Activated T-cell treated with anti-CD3 and anti-CD28 coated beads, Interleukin-2, amount 50 U/mL, for 24 hours (primary cell): ENCODE results near the gene SLX4IP.
A peak's percentile ranks its signal among the peaks of the same experiment; 100 is the strongest.

ENCODE experiments used
- DNase-seq: peaks from one replicate; pipeline ENCODE4 v3.0.0-alpha.2; 2020
- H3K27ac Mint-ChIP-seq: 2 replicates; pipeline ENCODE4 v1.8.0; 2020; ENCODE audit warnings: mild to moderate bottlenecking, mixed read lengths
- H3K27me3 Mint-ChIP-seq: 2 replicates; pipeline ENCODE4 v1.8.0; 2020; ENCODE audit warnings: mixed read lengths
- H3K36me3 Mint-ChIP-seq: 2 replicates; pipeline ENCODE4 v1.8.0; 2020; ENCODE audit warnings: low read depth, mixed read lengths
- H3K4me1 Mint-ChIP-seq: 2 replicates; pipeline ENCODE4 v1.8.0; 2020; ENCODE audit warnings: low read depth, mixed read lengths
- H3K4me3 Mint-ChIP-seq: 2 replicates; pipeline ENCODE4 v1.8.0; 2020; ENCODE audit warnings: mild to moderate bottlenecking, moderate library complexity, mixed read lengths
- H3K9me3 Mint-ChIP-seq: 2 replicates; pipeline ENCODE4 v1.8.0; 2020; ENCODE audit warnings: mixed read lengths

The SLX4IP gene

DNA sequence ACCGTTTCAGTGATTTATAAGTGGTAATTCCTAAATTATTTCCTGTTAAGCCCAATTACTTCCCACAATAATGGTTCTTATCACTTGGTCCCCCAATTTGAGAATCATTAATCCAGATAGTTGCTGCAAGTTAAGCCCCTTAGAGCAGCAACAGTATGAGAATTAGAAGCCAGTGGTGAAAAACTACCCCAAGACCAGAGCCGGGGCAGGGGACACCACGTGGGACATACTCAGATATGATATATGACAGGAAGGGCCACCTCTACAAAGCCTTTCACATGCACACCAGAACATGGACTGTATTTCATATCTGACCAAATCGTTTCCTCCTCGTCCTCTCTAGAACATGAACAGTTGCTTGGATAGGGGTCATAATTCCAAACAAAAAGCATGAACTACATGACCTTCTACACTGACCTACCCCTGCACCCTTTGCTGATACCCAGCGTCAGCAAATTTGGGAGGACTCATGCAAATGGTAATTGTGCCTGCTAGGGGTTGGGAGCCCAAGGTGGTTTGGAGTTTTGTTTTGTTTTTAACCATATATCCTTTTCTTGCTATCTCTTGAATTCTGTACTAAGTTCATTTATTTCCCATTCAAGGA lies 234.8 kb downstream of the SLX4IP start:
- H3K4me3 Mint-ChIP-seq = no peak overlapping the region
- H3K4me1 Mint-ChIP-seq = peaks cover 25% of the 10 kb centered on the region
- H3K27ac Mint-ChIP-seq = no peak overlapping the region
- DNase-seq = no peak
- H3K36me3 Mint-ChIP-seq = no peaks in the 10 kb centered on the region
- peaks cover 77% of the 10 kb centered on the region for H3K27me3 Mint-ChIP-seq
- no peaks in the 10 kb centered on the region for H3K9me3 Mint-ChIP-seq

- H3K4me3 Mint-ChIP-seq = no peak overlapping the region
- no peaks in the 10 kb centered on the region for H3K9me3 Mint-ChIP-seq
- no peaks in the 10 kb centered on the region for H3K36me3 Mint-ChIP-seq
- no peak for DNase-seq
- H3K27ac Mint-ChIP-seq = no peak overlapping the region
- H3K4me1 Mint-ChIP-seq = peaks cover 28% of the 10 kb centered on the region
- peaks cover 77% of the 10 kb centered on the region for H3K27me3 Mint-ChIP-seq
Observed at GRCh38 chr20:10670501-10671220, 235.6 kb downstream of the SLX4IP start.

- Mint-ChIP-seq H3K9me3 (no peaks in the 10 kb centered on the region), H3K36me3 (no peaks in the 10 kb centered on the region), H3K4me1 (peaks cover 28% of the 10 kb centered on the region), H3K27ac (no peak overlapping the region), H3K4me3 (peak overlapping the region; percentile 25), H3K27me3 (peaks cover 78% of the 10 kb centered on the region)
- peak; percentile 44 for DNase-seq
Observed at GRCh38 chr20:10671221-10671918, 236.3 kb downstream of the SLX4IP start.

- Mint-ChIP-seq H3K27ac (peak overlapping the region; percentile 79), H3K27me3 (peaks cover 85% of the 10 kb centered on the region), H3K4me3 (peak overlapping the region; percentile 75), H3K4me1 (peaks cover 28% of the 10 kb centered on the region), H3K36me3 (no peaks in the 10 kb centered on the region), H3K9me3 (no peaks in the 10 kb centered on the region)
- peak; percentile 34 for DNase-seq
Observed at GRCh38 chr20:10671919-10672623, 237.0 kb downstream of the SLX4IP start.

GRCh38 chr20:10672624-10673127 lies 237.6 kb downstream of the SLX4IP start:
- Mint-ChIP-seq H3K27me3 (peaks cover 83% of the 10 kb centered on the region), H3K36me3 (no peaks in the 10 kb centered on the region), H3K9me3 (no peaks in the 10 kb centered on the region), H3K4me3 (peak overlapping the region; percentile 75), H3K27ac (peak overlapping the region; percentile 79), H3K4me1 (peaks cover 28% of the 10 kb centered on the region)
- DNase-seq = peak; percentile 66

- Mint-ChIP-seq H3K36me3 (no peaks in the 10 kb centered on the region), H3K27me3 (peaks cover 80% of the 10 kb centered on the region), H3K4me1 (peaks cover 28% of the 10 kb centered on the region), H3K4me3 (peak overlapping the region; percentile 76), H3K9me3 (no peaks in the 10 kb centered on the region), H3K27ac (peak overlapping the region; percentile 79)
- DNase-seq = peak; percentile 47
Observed at GRCh38 chr20:10673176-10673841, 238.2 kb downstream of the SLX4IP start.

DNA sequence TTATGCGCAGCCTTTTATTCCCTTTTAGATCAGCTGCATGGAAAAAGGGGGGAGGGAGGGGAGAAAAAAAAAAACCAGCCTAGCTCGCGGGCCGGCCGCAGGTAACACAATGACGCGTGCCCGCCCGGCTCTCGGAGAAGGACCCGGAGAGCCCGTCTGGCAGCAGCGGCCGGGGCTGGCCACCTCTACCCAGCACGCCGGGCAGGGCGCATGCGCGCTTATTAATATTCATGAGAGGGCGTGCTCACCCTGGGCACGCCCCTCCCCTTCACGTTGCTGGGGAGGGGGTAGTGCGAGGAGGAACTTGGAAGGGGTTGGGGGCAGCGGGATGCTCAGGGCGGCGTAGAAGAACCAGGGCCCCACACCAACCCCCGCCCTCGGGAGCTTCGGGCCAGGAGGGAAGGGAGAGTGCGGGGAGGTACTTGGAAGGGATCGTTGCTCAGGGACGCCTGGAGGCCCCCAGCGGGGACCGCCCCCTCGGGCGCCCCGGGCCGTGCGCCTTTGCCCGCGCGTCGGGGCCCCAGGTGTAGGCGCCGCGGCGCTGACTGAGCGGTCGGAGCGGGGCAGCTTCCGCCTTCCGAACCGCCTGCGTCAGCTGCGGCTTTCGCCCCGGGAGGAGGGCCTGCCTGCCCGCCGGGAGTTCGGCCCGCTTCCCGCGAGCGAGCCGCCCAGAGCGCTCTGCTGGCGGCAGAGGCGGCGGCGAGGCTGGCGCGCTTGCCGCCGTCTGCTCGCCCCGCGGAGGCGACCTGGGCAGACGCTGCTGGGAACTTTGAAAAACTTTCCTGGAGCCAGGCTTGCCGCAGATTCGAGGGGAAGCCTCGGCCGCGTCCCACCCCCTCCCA lies 239.0 kb downstream of the SLX4IP start, which contains the start of gene JAG1:
Gene JAG1, minus strand, starts transcription at position 158 of the 842 bp plus-strand sequence. CDS start 469 bp downstream, outside the sequence.
- H3K27me3 Mint-ChIP-seq = peaks cover 81% of the 10 kb centered on the region
- H3K9me3 Mint-ChIP-seq = no peaks in the 10 kb centered on the region
- H3K4me1 Mint-ChIP-seq = peaks cover 28% of the 10 kb centered on the region
- H3K36me3 Mint-ChIP-seq = no peaks in the 10 kb centered on the region
- DNase-seq = peak; percentile 72
- peak within 1 kb of the TSS; percentile 76 for H3K4me3 Mint-ChIP-seq
- peak within 1 kb of the TSS; percentile 79 for H3K27ac Mint-ChIP-seq

DNA sequence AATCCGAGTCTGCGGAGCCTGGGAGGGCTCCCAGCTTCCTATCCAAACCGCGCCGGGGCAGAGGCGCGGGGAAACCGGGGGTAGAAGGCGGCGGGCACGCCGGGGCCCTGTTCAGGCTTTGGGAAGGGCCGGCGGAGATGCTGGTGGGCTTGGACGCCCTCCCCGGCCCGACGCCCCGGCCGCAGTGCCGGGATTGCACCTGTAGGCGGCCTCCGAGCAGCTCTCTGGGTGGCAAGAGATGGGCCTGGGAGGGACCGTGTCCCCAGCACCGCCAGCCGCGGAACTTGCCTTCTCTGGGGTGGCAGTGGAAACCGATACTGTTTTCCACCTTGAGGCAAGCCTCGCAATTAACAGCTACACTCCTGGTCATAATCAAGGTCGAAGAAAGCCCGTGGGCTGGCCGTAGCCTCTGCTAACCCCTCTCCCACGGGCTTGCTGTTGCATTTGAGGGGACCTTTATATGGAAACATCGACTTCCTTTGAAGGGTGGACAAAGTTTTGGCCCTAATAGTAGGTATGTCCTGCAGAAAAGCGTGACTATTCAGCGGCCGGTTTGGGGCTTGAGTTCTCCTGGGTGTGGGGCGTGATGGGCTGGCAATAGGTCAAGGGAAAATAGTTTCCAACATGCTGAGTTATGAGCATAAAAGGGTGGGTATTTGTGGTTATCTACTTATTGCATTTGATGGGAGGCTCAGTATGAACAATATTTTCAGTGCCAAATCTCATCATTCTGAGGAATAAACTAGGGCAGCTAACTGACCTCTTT lies 239.8 kb downstream of the SLX4IP start:
- Mint-ChIP-seq H3K4me1 (peaks cover 28% of the 10 kb centered on the region), H3K36me3 (no peaks in the 10 kb centered on the region), H3K4me3 (peak overlapping the region; percentile 53), H3K27me3 (peaks cover 74% of the 10 kb centered on the region), H3K27ac (peak overlapping the region; percentile 26), H3K9me3 (no peaks in the 10 kb centered on the region)
- peak; percentile 54 for DNase-seq

DNA sequence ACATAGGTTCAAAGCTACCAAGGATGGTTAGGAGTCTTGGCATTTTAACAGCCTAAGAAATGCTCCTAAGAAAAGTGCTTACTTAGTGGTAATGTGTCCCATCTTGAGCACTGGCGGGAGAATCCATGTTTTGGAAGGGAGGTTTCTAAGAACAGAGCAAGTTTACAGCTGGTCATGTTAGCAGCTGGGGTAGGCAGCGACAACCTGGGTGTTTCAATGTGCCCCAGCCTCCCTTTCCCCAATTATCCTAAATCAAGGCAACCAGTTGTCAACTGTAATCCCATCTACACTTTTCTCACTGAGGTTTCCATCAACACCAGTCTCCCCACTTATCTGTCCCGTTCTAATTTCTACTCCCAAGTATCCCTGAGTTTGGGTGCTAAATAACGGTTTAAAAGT lies 240.3 kb downstream of the SLX4IP start:
- peaks cover 72% of the 10 kb centered on the region for H3K27me3 Mint-ChIP-seq
- no peak overlapping the region for H3K27ac Mint-ChIP-seq
- H3K4me3 Mint-ChIP-seq = peak overlapping the region; percentile 53

DNA sequence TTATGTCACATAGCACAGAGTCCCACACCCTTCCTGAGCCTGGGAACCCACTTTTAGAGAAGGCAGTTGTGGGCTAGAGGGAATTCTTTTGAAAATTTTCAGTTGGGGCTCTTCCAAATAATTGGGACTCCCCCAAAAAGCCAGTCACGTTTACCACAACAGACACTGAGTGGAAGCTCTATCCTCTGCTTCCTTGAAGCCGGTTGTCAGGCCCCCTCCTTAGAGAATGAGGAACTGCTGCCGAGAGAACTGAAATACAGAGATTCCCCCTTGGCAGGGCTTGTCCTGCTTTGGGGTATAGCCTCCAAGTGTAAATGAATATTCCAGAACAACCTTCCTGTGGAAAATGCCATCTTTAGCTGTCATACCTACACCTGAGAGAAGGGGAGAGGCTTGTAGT lies 241.4 kb downstream of the SLX4IP start:
- Mint-ChIP-seq H3K27me3 (peaks cover 70% of the 10 kb centered on the region), H3K4me1 (peaks cover 20% of the 10 kb centered on the region), H3K36me3 (no peaks in the 10 kb centered on the region), H3K27ac (no peak overlapping the region), H3K4me3 (no peak overlapping the region), H3K9me3 (no peaks in the 10 kb centered on the region)
- no peak for DNase-seq

More for the DNA sequence above, 240.3 kb downstream of the SLX4IP start:
- Mint-ChIP-seq H3K4me1 (peaks cover 27% of the 10 kb centered on the region), H3K9me3 (no peaks in the 10 kb centered on the region), H3K36me3 (no peaks in the 10 kb centered on the region)
- no peak for DNase-seq
